Dedifferentiated amniotic fluid mesenchymal stem cell (primary cell): ENCODE data around the gene HINFP.

ENCODE experiments used
- DNase-seq: peaks from one replicate; pipeline ENCODE4 v3.0.0-alpha.2; 2016; ENCODE audit errors: extremely low spot score

Gene HINFP, protein sequence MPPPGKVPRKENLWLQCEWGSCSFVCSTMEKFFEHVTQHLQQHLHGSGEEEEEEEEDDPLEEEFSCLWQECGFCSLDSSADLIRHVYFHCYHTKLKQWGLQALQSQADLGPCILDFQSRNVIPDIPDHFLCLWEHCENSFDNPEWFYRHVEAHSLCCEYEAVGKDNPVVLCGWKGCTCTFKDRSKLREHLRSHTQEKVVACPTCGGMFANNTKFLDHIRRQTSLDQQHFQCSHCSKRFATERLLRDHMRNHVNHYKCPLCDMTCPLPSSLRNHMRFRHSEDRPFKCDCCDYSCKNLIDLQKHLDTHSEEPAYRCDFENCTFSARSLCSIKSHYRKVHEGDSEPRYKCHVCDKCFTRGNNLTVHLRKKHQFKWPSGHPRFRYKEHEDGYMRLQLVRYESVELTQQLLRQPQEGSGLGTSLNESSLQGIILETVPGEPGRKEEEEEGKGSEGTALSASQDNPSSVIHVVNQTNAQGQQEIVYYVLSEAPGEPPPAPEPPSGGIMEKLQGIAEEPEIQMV

DNA sequence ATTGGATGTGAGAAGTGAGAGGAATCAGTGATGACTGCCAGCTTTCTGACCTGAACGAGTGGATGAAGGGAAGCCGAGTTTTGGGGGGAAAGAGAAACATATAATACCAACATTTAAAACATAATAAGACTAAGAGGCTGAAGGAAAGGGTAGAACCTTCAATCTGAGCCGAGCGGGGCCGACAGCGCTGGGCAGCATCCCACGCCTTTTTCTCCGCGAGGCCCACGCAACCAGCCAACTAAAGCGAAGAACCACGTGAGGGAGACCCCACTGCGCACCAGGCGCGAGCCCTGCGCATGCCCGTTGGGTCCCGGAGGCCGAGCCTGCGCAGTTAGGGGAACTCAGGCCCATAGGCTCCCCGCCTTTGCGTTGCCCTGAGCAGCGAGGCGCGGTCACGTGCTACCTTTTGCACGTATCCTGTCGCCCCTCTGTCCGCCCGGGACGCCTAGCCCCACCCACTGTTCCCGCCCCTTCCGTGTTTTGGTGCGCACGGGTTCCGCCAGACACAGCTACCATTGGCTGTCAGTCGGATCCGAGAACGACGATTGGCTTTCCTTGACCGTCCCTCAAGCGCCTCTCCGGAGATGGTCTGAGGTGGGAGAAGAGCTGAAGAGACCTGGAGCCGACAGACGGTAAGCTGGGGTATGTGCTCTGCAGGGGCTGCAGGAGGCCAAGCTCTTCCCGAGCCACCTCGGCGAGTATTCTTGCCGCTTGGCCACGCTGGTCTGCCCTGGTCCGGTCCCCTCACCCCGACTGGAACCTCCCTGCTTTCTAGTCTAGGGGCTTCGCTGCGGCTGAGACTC, at the start of gene HINFP:
TSS of gene HINFP (plus strand) at position 573 of the 803 bp plus-strand sequence. CDS start 5,365 bp downstream, outside the sequence.
- peak; percentile 99 for DNase-seq

DNA sequence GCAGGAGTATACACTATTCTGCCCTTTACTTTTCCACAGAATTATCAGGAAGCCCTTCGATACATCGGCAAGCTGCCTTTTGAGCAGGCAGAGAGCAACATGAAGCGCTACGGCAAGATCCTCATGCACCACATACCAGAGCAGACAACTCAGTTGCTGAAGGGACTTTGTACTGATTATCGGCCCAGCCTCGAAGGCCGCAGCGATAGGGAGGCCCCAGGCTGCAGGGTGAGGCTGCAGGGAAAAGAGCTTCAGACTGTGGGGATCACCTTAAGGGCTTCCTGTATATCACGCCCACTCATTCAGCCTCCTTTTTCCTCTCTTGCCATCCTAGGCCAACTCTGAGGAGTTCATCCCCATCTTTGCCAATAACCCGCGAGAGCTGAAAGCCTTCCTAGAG, 43.5 kb upstream of the HINFP start:
- no peak for DNase-seq

DNA sequence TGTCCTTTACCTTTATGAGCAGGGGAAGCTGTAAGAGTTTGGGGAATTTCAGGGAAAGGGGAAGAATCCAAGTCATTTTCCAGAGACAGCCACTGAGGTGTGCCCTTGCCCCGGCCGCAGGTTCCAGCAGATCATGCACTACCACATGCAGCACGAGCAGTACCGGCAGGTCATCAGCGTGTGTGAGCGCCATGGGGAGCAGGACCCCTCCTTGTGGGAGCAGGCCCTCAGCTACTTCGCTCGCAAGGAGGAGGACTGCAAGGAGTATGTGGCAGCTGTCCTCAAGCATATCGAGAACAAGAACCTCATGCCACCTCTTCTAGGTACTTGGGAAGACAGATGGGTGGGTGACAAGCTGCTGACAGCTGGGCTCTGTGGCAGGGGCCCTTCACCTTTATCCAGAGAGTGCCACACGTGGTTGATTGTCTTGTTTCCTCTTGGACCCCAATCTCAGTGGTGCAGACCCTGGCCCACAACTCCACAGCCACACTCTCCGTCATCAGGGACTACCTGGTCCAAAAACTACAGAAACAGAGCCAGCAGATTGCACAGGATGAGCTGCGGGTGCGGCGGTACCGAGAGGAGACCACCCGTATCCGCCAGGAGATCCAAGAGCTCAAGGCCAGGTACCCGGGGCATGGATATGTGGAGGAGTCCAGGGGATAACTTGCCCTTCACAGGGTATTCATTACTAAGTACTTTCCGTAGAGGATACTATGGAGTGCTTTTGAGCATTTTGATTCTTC, 42.5 kb upstream of the HINFP start:
- DNase-seq = no peak

DNA sequence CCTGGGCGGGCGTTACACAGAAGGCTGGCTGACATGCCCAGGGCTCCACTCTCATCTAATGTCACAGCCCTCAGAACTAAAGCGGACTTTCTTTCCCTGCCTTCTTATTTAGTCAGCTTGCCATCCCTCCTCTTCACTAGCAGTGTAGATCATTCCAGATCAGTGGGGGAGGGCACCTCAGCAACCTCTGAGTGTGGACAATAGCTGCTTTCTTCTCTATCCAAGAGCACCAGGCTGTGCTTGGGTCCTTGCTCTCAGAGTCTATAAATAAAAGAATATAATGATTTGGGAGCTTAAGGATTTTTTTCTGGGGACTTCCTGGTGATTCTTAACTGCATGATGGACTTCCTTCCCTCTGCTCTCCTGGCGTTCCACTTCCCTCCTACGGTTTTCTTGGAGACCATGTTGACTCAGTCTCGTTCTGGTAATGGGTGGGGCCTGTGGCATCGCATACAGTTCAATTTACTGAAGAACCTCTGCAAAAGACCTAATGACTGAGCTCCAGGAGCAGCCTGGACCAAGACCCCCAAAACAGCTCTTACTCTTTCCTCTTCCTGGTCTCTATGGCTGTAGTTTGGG, 39.6 kb upstream of the HINFP start:
- no peak for DNase-seq

DNA sequence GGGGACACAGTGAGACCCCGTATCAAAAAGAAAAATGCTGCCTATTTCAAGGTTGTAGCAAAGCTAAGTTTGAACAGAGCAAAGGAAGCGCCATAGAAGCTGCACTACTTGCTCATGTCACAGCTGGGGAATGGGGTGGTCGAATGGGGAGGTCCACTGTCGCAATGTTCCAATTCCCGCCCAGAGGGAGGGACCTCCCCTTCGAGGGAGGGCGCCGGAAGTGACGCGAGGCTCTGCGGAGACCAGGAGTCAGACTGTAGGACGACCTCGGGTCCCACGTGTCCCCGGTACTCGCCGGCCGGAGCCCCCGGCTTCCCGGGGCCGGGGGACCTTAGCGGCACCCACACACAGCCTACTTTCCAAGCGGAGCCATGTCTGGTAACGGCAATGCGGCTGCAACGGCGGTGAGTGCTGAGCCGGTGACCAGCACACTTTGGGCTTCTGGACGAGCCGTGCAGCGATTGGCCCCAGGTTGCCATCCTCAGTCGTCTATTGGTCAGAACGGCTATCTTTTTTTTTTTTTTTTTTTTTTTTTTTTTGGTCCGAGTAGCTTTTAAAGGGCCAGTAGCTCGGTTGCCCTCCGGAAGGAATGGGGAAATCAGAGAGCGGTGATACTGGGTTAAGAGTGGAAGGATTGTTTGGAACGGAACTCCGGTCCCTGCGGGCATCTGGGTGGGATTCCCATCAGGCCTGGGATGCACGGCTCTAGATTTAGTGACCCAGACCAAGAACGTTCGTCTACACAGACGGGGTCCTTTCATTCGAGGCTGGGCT, 36.5 kb upstream of the HINFP start, which contains the start of gene HMBS:
TSS of gene HMBS (plus strand) at position 219 of the 774 bp plus-strand sequence. CDS start at position 372, 153 bp downstream.
- peak; percentile 89 for DNase-seq

DNA sequence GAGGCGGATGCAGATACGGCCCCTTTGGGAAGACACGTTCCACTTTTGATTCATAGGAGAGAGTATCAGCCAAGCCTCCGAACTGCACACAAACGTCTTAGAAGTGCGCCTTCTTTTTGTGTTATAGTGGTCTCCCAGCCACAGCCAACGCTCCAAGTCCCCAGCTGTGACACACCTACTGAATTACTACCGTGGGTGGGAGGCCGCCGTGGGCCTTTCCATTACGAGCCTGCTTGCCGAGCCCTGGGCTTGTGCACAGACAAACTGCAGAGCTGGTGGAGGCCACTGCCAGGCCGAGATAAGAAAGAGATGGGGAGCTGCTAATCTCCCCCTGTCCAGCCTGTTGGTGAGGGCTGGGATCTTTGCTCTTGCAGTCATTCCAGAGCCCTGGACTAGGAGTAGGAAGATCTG, 35.9 kb upstream of the HINFP start:
- DNase-seq = no peak

DNA sequence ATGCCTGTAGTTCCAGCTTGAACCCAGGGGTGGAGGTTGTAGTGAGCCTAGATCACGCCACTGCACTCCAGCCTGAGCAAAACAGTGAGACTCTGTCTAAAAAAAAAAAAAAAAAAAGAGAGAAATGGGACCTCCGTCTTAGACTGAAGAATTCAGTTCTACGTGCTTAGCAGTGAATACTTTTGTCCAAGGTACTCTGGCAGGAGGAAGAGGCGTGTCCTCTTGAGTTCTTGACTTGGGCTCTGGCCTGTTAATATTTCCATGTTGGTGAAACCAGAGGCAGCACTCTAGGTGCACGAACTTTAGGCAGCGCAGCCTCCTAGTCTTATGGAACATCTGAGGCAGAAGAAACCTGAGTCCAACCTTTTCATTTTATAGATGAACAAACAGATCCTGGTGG, 34.3 kb upstream of the HINFP start:
- DNase-seq = no peak

DNA sequence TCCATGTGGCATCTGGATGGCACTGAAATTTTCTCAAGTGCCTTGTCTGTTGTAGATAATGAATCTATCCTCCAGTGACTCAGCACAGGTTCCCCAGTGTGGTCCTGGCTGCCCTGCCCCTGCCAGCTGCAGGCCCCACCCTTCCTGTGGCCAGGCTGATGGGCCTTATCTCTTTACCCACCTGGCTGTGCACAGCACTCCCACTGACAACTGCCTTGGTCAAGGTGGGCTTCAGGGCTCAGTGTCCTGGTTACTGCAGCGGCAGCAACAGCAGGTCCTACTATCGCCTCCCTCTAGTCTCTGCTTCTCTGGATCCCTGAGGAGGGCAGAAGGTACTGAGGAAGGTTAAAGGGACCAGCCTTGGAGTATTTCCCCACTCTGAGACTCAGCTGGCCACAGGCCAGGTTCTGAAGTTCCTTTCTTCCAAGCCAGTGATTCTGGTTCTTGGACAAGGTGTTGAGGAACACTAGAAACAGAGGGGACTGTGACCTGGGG, 33.6 kb upstream of the HINFP start:
- DNase-seq = no peak

DNA sequence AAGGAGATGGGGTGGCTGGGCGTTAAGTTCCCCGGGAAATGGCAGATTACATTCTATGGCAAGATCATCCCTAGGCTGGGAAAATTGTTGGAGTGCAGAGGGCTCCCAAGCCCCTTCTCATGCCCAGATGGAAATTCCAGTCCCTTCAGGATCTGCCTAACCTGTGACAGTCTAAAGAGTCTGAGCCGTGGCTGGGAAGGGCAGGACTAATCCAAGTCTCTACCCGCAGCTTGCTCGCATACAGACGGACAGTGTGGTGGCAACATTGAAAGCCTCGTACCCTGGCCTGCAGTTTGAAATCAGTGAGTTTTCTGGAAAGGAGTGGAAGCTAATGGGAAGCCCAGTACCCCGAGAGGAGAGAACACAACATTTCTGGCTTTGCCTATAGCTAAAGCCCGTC, 33.0 kb upstream of the HINFP start:
- no peak for DNase-seq

DNA sequence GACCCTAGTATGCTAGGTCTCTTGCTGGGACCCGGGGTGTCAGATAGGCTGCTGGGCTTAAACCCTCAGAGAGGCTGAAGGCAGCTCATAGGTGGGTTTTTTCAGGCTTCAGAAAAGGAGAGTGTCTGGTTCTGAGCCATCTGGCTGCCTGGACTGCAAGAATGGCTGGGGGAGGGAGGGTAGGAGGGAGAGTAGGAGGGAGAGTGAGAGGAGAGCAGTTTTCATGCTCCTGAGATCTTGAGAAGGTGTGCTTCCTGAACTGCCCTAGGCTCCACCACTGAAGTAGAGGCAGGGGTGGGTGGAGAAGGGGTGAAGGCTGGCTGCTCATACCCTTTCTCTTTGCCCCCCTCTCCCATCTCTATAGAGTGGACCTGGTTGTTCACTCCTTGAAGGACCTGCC, 32.1 kb upstream of the HINFP start:
- no peak for DNase-seq

DNA sequence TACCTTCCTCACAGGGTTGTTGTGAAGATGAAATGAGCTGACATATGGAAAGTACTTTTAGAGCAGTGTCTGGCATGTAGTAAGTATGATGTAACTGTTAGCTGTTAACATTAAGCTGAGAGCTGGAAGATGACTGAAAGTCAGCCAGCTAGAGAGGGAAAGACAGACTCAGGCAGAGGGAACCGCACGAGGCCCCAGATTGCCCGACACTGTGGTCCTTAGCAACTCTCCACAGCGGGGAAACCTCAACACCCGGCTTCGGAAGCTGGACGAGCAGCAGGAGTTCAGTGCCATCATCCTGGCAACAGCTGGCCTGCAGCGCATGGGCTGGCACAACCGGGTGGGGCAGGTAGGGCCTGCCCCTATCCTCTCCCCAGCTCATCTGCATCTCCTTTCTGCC, 30.2 kb upstream of the HINFP start:
- DNase-seq = no peak

DNA sequence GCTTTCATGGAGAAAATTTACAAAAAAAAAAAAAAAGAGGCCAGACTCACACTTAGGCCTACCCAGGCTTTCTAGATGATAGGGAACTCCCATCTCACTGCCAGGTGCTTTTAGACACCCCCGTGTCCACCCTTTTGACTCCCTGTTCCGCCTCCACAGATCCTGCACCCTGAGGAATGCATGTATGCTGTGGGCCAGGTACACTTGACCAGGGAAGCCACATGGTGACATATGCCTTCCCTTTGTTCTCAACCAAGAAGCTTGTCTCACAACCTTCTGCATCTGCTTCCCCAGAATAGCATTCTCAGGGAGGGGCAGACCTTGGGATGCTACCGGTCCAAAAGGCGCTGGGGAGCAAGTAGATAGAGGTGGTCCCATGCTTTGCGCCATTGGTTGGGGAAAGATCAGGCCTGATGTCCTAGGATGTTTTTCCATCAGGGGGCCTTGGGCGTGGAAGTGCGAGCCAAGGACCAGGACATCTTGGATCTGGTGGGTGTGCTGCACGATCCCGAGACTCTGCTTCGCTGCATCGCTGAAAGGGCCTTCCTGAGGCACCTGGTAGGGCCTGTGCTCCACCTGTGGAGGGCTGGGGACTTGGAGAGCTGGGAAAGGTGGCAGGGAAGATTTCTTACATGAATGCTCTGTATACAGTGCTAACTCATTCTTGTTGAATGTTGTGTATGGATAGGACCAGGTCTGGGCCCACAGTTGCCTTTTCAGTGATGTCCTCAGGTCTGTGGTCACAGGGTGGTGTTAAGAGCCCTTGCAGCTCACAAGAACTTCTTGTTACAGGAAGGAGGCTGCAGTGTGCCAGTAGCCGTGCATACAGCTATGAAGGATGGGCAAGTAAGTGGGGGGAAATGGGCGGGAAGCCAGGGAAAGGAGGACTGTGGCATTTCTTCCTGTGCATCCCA, 29.2 kb upstream of the HINFP start:
- no peak for DNase-seq

DNA sequence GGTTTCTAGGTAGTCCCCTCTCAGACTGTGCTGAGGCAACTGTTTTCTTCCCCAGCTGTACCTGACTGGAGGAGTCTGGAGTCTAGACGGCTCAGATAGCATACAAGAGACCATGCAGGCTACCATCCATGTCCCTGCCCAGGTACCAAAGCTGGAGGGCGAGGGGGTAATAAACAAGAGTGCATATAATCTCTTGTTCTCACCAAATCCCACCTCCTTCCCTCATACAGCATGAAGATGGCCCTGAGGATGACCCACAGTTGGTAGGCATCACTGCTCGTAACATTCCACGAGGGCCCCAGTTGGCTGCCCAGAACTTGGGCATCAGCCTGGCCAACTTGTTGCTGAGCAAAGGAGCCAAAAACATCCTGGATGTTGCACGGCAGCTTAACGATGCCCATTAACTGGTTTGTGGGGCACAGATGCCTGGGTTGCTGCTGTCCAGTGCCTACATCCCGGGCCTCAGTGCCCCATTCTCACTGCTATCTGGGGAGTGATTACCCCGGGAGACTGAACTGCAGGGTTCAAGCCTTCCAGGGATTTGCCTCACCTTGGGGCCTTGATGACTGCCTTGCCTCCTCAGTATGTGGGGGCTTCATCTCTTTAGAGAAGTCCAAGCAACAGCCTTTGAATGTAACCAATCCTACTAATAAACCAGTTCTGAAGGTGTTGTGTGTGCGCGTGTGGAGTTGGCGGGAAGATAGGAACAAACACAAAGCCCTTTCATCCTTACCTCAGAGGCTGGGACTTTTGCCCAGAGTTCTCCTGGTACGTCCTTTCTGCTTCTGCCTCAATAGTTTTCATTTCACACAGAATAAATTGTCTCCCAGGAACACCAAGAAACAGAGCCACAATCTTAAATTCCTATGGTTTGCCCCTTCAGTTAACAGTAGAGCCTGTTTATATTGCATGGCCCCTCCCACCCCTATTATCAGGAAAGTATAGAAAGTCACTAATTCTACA, 28.2 kb upstream of the HINFP start:
- DNase-seq = no peak

DNA sequence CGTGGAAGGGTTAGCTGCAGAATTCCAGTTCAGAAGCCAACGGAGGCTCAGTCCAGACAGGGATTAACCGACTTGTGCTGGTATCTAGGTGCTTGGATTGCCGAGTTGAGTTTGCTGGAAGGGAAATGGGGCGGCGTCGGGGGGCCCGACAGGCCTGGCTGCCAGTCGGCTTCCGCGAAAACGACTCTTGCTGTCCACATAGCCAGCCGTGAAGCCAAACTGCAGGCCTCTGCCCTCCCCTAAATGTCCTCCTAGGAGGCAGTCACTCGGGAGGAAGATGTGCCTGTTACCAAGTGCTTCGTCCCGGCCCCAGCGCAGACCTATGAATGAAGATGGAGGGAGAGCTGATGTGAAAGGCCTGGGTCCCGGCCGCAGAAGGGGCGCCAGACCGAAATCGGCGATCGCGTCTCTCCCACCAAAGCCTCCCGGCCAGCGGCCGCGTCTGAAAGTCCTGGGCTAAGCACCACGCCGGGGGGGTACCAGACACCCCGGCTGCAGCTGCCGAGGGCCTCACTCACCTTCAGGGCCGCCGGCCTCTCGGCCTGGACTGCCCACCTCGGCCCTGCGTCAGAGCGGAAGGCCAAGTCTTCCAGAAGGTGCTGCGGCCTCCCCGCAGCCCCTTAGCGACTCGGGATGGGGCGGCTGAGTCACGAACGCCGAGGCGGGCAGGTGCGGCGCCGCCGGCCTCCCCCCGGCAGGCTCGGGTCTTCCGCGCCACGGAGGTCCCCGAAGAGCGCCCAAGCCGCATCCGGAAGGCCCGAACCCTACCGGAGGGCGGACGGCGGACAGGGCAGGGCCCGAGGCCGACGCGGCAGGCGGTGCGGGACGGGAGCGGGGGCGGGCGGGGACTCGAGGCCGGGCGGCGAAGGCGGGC, 27.2 kb upstream of the HINFP start:
- peak; percentile 14 for DNase-seq

DNA sequence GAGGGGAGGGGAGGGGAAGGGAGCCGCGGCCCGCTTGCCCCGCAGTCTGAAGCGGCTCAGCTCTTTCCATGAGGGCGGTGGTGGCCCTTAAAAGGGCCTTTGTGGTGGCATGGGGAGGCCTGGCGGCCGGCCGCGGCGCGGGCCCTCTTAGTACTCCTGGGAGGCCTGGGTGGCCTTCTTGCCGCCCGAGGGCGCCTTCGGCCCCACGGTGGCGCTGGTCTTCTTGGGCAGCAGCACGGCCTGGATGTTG, 26.6 kb upstream of the HINFP start:
- peak; percentile 73 for DNase-seq

DNA sequence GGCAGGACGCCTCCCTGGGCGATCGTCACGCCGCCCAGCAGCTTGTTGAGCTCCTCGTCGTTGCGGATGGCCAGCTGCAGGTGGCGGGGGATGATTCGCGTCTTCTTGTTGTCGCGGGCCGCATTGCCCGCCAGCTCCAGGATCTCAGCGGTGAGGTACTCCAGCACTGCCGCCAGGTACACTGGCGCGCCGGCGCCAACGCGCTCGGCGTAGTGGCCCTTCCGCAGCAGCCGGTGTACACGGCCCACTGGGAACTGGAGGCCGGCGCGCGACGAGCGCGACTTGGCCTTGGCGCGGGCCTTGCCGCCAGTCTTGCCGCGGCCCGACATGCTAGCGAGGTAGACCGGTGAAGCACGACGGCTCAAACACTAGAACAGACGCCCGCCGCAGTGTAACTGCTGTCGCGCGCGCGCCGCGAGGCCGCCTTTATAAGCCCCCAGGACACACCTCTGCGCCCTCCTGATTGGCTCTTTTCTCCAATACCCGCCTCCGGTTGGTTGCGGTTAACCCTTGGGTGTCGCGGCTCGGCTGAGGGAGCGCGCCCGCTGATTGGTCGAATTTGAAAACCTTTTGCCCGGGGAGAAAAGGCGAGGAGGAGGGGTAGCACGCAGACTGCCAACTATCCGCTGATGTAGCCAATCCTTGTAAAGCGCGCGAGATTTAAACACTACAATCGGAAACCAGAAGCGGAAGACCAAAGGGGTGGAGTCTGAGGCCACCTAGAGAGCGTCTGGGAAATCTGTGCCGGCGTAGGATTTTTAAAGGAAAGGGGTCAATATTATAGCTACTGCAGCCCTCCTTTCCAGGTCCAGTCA, 26.1 kb upstream of the HINFP start:
- peak; percentile 99 for DNase-seq

DNA sequence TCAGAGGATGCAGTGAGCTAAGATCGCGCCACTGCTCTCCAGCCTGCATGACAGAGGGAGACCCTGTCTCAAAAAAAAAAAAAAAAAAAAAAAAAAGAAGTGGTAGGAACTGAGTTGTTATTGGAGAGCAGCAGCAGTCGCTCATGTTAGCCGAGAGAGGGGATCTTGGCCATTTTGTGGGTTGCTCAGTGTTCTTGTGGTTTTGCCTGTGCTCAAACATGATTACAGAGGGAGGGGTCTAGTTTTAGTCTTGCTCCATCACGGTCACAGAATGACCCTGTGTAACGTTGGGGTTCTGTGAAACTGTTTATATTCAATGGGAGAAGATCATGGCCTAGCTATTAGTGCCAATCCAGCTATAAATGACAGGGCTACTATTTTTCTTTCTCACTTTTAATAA, 21.7 kb upstream of the HINFP start:
- DNase-seq = no peak
